Uterus (tissue), 2 donors: Measurements from ENCODE around the gene STARD3NL.
"Not testable (repeated sequence)": the region's sequence is repeated elsewhere in the genome, so short reads cannot be mapped to it uniquely, and the experiment has no call there.

ENCODE experiments used
- POLR2A ChIP-seq, 2 donors: fragments of 450-650 bp; IDR thresholded peaks; one replicate each; pipeline ENCODE4 v1.6.1; 2016; ENCODE audit warnings: antibody characterized with exemption in 2 of 2, mild to moderate bottlenecking in 1 of 2, moderate library complexity in 1 of 2
- TF ChIP-seq, protein P1 (sequence below), 4 experiments: fragments of 200-600 bp in 2 of 4; fragments of 450-650 bp in 2 of 4; sonication (generic) in 2 of 4; IDR thresholded peaks; one replicate each; pipeline ENCODE4 v1.5.1; 2016 to 2019; ENCODE audit warnings: antibody characterized with exemption in 4 of 4, mild to moderate bottlenecking in 2 of 4, moderate library complexity in 1 of 4

DNA sequence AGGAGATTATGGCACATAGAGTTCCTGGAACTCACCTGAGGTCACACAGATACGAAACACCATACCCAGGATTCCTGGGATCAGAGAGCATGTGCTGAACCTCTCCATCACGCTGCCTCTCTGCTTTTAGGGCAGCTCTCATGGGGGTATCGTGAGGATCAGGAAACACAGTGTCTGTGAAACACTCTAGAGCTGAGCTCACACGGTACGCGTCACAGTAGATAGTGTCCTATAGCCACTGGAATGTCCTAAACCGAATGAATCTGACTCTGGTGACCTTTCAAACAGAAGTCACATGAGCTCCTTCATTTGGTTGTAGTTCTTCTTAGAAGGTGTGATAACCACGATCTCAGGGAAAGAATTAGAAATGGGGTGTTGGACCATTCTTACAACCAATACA is 81.1 kb downstream of the STARD3NL start:
- TF ChIP-seq, protein P1, sequence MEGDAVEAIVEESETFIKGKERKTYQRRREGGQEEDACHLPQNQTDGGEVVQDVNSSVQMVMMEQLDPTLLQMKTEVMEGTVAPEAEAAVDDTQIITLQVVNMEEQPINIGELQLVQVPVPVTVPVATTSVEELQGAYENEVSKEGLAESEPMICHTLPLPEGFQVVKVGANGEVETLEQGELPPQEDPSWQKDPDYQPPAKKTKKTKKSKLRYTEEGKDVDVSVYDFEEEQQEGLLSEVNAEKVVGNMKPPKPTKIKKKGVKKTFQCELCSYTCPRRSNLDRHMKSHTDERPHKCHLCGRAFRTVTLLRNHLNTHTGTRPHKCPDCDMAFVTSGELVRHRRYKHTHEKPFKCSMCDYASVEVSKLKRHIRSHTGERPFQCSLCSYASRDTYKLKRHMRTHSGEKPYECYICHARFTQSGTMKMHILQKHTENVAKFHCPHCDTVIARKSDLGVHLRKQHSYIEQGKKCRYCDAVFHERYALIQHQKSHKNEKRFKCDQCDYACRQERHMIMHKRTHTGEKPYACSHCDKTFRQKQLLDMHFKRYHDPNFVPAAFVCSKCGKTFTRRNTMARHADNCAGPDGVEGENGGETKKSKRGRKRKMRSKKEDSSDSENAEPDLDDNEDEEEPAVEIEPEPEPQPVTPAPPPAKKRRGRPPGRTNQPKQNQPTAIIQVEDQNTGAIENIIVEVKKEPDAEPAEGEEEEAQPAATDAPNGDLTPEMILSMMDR (IDR thresholded peaks at IDR 0.05) = not testable (repeated sequence)
- not testable (repeated sequence) for TF ChIP-seq POLR2A (IDR thresholded peaks at IDR 0.05)
